Spleen (tissue), 7 donors: ENCODE measurements around the gene ABTB2.

Experiments used
- POLR2A ChIP-seq, 3 donors: fragments of 450-650 bp; IDR thresholded peaks; one replicate each; pipeline ENCODE4 v1.5.1; 2017; ENCODE audit warnings: antibody characterized with exemption in 3 of 3, mild to moderate bottlenecking in 1 of 3
- POLR2AphosphoS5 ChIP-seq, 3 donors: sonication (generic); formaldehyde crosslinking; IDR thresholded peaks; one replicate each; pipeline ENCODE4 v1.5.1; 2017; ENCODE audit warnings: antibody characterized with exemption in 3 of 3
- TF ChIP-seq, protein P1 (sequence below), 11 experiments: fragments of 200-600 bp in 7 of 11; fragments of 450-650 bp in 4 of 11; sonication (generic) in 4 of 11; IDR thresholded peaks in 8 of 11; conservative IDR thresholded peaks in 3 of 11; 1 replicate in 7 of 11; 2 replicates in 4 of 11; pipeline versions ENCODE4 v1.4.0 to v1.8.0; 2016 to 2021; ENCODE audit warnings: antibody characterized with exemption in 11 of 11, inconsistent platforms in 4 of 11, mild to moderate bottlenecking in 1 of 11
- donor health status: DM: no; HTN: no; CAD: no; lungs with moderate emphysema.
- donor health status: DM: no; HTN: no; CAD: no.
- donor health status: DM: no; HTN: no; CAD: no.

DNA sequence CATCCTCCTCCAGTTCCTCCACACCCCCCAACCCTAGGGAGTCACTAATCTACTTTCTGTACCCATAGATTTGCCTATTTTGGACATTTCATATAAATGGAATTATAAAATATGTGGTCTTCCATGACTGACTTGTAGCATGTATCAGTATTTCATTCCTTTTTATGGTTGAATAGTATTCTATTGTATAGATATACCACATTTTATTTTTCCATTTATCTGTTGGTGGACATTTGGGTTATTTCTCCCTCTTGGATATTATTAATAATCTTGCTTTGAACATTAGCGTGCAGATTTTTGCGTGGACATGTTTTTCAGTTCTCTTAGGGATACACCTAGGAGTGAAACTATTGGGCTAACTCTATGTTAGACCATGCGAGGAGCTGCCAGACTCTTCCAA, 229.0 kb downstream of the ABTB2 start:
- TF ChIP-seq, protein P1, sequence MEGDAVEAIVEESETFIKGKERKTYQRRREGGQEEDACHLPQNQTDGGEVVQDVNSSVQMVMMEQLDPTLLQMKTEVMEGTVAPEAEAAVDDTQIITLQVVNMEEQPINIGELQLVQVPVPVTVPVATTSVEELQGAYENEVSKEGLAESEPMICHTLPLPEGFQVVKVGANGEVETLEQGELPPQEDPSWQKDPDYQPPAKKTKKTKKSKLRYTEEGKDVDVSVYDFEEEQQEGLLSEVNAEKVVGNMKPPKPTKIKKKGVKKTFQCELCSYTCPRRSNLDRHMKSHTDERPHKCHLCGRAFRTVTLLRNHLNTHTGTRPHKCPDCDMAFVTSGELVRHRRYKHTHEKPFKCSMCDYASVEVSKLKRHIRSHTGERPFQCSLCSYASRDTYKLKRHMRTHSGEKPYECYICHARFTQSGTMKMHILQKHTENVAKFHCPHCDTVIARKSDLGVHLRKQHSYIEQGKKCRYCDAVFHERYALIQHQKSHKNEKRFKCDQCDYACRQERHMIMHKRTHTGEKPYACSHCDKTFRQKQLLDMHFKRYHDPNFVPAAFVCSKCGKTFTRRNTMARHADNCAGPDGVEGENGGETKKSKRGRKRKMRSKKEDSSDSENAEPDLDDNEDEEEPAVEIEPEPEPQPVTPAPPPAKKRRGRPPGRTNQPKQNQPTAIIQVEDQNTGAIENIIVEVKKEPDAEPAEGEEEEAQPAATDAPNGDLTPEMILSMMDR (IDR thresholded peaks at IDR 0.05 in 8 of 11, conservative IDR thresholded peaks at IDR 0.05 in 3 of 11) = no peak
- TF ChIP-seq POLR2AphosphoS5 (IDR thresholded peaks at IDR 0.05) = no peak
- TF ChIP-seq POLR2A (IDR thresholded peaks at IDR 0.05) = no peak
